Duodenal mucosa (tissue), 2 donors: ENCODE measurements around the gene ZNF165.
A peak's percentile ranks its signal among the peaks of the same experiment; 100 is the strongest.
"Not testable (repeated sequence)": the region's sequence is repeated elsewhere in the genome, so short reads cannot be mapped to it uniquely, and the experiment has no call there.

Source experiments
- H3K27ac ChIP-seq: one replicate; pipeline ENCODE4 v1.7.0; 2013; ENCODE audit warnings: low read depth, low read length
- H3K27me3 ChIP-seq, 2 donors: one replicate each; pipeline ENCODE4 v1.7.0; 2013; ENCODE audit warnings: low read length in 2 of 2, control low read depth in 1 of 2; ENCODE audit not compliant: insufficient read depth in 2 of 2, control insufficient read depth in 1 of 2
- H3K36me3 ChIP-seq, 2 donors: one replicate each; pipeline ENCODE4 v1.7.0; 2013; ENCODE audit warnings: low read length in 2 of 2, control low read depth in 1 of 2; ENCODE audit not compliant: insufficient read depth in 2 of 2, control insufficient read depth in 1 of 2
- H3K4me1 ChIP-seq, 2 donors: one replicate each; pipeline ENCODE4 v1.7.0; 2013; ENCODE audit warnings: low read length in 2 of 2, control low read depth in 1 of 2; ENCODE audit not compliant: insufficient read depth in 2 of 2, control insufficient read depth in 1 of 2
- H3K4me3 ChIP-seq, 2 donors: one replicate each; pipeline ENCODE4 v1.7.0; 2013; ENCODE audit warnings: low read length in 2 of 2, low read depth in 1 of 2
- H3K9ac ChIP-seq, 2 donors: one replicate each; pipeline ENCODE4 v1.7.0; 2013; ENCODE audit warnings: low read length in 2 of 2, low read depth in 1 of 2
- H3K9me3 ChIP-seq, 2 donors: one replicate each; pipeline ENCODE4 v1.7.0; 2013; ENCODE audit warnings: low read length in 2 of 2, control low read depth in 1 of 2; ENCODE audit not compliant: control insufficient read depth in 1 of 2

The ZNF165 gene

GRCh38 chr6:28089054-28089453, 8.7 kb downstream of the ZNF165 start:
- Histone ChIP-seq H3K36me3 (peaks cover 29 to 37% of the 10 kb centered on the region in 2 donors), H3K27me3 (no peaks in the 10 kb centered on the region), H3K9me3 (peaks cover 18 to 19% of the 10 kb centered on the region in 2 donors), H3K27ac (no peak overlapping the region), H3K9ac (no peak overlapping the region), H3K4me3 (no peak overlapping the region), H3K4me1 (no peaks in the 10 kb centered on the region)

GRCh38 chr6:28090917-28091586, 10.7 kb downstream of the ZNF165 start:
- H3K36me3 ChIP-seq: peaks cover 21 to 30% of the 10 kb centered on the region in 2 donors
- H3K4me3 ChIP-seq: peak overlapping the region; percentile 10 to 22
- H3K27ac ChIP-seq: no peak overlapping the region
- peaks cover 18 to 19% of the 10 kb centered on the region in 2 donors for H3K9me3 ChIP-seq
- H3K27me3 ChIP-seq: no peaks in the 10 kb centered on the region
- H3K4me1 ChIP-seq: no peaks in the 10 kb centered on the region
- no peak overlapping the region for H3K9ac ChIP-seq

- H3K36me3 ChIP-seq, H3K27me3 ChIP-seq, H3K4me3 ChIP-seq, H3K27ac ChIP-seq, H3K9ac ChIP-seq, H3K9me3 ChIP-seq: not testable (repeated sequence)
- peaks cover 7 to 11% of the 10 kb centered on the region in 2 donors for H3K4me1 ChIP-seq
Observed at GRCh38 chr6:28102222-28102621, 21.9 kb downstream of the ZNF165 start.

DNA sequence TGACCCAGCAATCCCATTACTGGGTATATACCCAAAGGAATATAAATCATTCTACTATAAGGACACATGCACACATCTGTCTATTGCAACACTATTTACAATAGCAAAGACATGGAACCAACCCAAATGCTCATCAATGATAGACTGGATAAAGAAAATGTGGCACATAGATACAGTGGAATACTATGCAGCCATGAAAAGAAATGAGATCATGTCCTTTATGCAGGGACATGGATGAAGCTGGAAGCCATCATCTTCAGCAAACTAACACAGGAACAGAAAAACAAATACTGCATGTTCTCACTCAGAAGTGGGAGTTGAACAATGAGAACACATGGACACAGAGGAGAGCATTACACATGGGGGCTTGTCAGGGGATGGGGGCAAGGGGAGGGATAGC, 22.3 kb downstream of the ZNF165 start:
- not testable (repeated sequence) for H3K4me3 ChIP-seq, H3K9me3 ChIP-seq

DNA sequence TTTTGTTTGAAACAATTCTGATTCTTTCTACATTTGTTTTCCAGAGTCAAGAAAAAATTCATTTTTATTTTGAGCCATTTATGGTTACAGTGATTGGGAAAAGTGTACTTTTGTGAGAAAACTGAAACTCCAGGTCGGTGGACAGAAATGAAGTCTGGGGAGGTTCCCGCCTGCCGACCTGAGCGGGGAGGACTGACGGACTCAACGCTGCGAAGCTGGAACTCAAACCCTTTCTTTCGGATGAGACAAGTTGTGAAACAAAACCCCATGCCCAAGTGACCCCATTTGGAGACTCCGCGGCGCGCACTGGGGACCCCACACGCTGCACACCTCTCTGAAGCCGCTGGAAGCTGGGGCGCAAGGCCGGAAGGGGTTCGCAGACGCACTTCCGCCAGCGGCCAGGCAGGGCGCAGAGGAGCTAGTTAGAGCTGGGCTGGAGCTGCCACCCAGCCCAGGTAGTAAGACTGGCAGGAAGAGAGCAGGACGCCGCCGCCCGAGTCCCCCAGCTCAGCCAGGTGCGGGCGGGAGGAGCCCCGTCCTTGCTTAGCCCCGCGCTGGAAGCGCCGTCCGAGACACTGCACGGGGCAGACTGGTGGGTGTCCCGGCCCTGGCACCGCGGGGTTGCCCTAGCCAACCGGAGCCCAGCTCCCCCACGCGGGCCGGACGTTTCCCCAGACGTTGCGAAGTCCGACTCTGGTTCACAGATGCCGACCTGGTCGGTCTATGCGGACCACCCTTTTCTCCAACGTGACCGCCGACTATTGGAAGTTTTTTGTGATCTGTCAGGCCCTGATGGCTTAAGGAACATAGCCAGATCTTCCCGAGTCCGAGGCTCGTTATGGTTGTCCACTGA, 24.2 kb downstream of the ZNF165 start:
- Histone ChIP-seq H3K9me3 (no peaks in the 10 kb centered on the region), H3K36me3 (no peaks in the 10 kb centered on the region), H3K4me3 (peak overlapping the region; percentile 87 to 94), H3K27ac (peak overlapping the region; percentile 11), H3K4me1 (peaks cover 7 to 11% of the 10 kb centered on the region in 2 donors), H3K9ac (peak overlapping the region; percentile 80 to 88), H3K27me3 (no peaks in the 10 kb centered on the region)

More for the DNA sequence above, 22.3 kb downstream of the ZNF165 start:
- H3K9ac ChIP-seq, H3K27ac ChIP-seq, H3K27me3 ChIP-seq, H3K36me3 ChIP-seq: not testable (repeated sequence)
- H3K4me1 ChIP-seq: peaks cover 7 to 11% of the 10 kb centered on the region in 2 donors

DNA sequence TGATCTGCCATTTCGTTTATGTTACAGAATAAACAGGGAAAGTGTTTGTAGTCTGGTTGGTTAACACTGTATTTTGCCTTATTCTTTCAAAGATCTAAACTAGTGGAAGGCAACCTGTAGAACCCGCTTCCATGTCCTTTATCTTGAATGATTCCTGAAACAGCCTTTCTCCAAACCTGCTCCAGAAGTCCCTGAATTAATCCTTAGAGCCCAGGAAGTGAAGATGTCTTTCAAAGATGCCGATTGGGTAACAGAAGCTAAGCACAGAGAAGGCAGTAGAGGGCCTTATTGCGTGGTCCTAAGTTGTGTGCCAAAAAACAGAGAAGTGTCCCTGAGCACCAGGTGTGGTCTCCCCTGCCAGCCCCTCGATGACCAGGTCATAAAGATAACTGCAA, 24.9 kb downstream of the ZNF165 start:
- peaks cover 7 to 11% of the 10 kb centered on the region in 2 donors for H3K4me1 ChIP-seq
- H3K9ac ChIP-seq: peak overlapping the region; percentile 80 to 88
- peak overlapping the region; percentile 87 to 94 for H3K4me3 ChIP-seq
- no peaks in the 10 kb centered on the region for H3K27me3 ChIP-seq
- H3K36me3 ChIP-seq: no peaks in the 10 kb centered on the region
- no peaks in the 10 kb centered on the region for H3K9me3 ChIP-seq
- H3K27ac ChIP-seq: no peak overlapping the region

- Histone ChIP-seq H3K9ac (no peak overlapping the region), H3K4me1 (peaks cover 7 to 11% of the 10 kb centered on the region in 2 donors), H3K27ac (no peak overlapping the region), H3K36me3 (no peaks in the 10 kb centered on the region), H3K9me3 (no peaks in the 10 kb centered on the region), H3K27me3 (no peaks in the 10 kb centered on the region), H3K4me3 (no peak overlapping the region)
Observed at GRCh38 chr6:28107506-28107905, 27.1 kb downstream of the ZNF165 start.

DNA sequence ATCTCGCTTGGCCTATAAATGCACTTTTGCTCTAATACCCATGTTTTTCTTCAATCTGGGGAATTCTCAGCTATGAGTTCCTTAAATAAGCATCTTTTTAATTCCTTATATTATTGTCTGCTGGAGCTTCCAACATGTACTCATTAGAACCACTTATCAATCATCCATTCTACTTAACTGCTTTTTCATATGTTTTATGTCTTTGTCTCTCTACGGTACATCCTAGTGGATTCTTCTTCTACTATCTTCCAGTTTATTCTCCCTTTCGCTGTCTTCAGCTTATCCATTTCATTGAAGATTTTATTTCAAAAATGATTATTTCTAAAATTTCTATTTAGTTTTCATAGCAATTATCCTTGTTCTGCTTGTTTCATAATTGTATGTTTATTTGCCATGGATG, 31.6 kb downstream of the ZNF165 start:
- Histone ChIP-seq H3K4me3 (no peak overlapping the region), H3K27me3 (no peaks in the 10 kb centered on the region), H3K27ac (no peak overlapping the region), H3K36me3 (peaks cover 0 to 7% of the 10 kb centered on the region in 2 donors), H3K9ac (no peak overlapping the region), H3K4me1 (no peaks in the 10 kb centered on the region), H3K9me3 (no peaks in the 10 kb centered on the region)

DNA sequence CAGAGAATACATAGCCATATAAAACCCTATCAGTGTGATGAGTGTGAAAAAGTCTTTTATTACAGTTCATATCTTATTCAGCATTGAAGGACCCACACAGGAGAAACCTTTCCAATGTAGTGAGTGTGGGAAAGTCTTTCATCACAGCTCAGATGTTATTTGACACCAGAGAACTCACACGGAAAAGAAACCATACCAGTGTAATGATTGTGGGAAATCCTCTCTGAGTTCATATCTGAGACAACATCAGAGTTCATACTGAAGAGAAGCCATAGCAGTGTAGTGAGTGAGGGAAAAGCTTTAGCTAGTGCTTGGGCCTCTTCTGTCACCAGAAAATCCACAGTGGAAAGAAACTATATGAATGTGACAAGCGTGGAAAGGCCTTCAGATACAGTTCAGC, 35.4 kb downstream of the ZNF165 start:
- H3K4me1 ChIP-seq: no peaks in the 10 kb centered on the region

DNA sequence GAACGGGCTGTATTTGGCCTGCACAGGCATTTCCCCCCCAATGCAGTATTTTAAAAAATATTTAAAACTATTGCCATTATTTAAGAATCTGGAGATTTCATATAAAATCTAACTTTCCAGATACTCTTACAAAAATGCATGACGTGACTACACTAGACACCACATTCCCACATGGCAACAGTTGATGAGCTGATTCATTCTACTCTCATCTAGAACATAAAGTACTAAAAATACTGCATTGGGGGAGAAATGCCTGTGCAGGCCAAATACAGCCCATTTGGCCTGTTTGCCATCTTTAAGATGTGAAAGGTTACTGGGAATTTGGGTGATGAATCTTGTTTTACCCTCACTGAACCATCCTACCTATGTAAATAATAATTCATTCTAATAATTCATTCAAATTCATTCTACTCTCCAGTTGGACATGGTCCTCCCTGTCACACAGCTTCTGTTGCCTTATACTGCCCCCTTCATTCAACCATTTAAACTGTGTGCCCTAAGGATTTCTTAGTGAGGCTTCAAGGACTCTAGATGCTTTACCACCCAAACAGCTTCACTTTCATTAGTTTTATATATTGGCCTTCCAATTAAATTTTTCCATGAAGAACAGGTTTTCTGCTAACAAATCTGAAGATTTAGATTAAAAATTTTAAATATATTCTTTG, 37.1 kb downstream of the ZNF165 start:
- Histone ChIP-seq H3K27me3 (no peaks in the 10 kb centered on the region), H3K9ac (no peak overlapping the region), H3K36me3 (peaks cover 0 to 14% of the 10 kb centered on the region in 2 donors)

More for the DNA sequence above, 35.4 kb downstream of the ZNF165 start:
- Histone ChIP-seq H3K27me3 (no peaks in the 10 kb centered on the region), H3K4me3 (no peak overlapping the region), H3K27ac (no peak overlapping the region), H3K9ac (no peak overlapping the region), H3K36me3 (peaks cover 0 to 14% of the 10 kb centered on the region in 2 donors), H3K9me3 (no peaks in the 10 kb centered on the region)

More for the DNA sequence above, 37.1 kb downstream of the ZNF165 start:
- H3K9me3 ChIP-seq: no peaks in the 10 kb centered on the region
- no peaks in the 10 kb centered on the region for H3K4me1 ChIP-seq
- no peak overlapping the region for H3K27ac ChIP-seq
- H3K4me3 ChIP-seq: no peak overlapping the region
